Measurements from ENCODE around the gene TMCC1.
A peak's percentile ranks its signal among the peaks of the same experiment; 100 is the strongest.
"Not testable (repeated sequence)": the region's sequence is repeated elsewhere in the genome, so short reads cannot be mapped to it uniquely, and the experiment has no call there.

TMCC1 gene

DNA sequence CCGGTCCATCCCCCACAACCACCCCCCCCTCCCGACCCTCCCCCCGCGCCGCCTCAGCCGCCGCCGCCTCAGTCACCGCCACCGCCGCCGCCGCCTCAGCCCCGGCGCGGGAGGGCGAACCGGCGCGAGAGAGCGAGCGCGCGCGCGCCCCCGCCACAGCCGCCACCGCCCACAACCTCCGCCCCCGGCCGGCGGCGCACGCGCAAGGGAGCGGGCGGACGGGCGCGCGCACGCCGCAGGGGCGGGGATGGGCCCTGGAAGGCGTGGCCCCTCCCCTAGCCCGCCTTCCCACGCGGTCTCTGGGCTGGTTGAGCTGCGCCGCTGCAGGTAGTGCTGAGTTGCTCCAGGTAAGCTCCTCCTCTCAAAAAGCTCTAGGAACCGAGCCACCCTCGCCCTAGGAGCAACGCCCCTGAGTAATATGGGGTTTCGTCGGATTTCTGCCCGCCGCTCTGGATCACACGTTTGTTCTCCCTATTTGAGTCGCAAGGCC is at the start of gene TMCC1:
TSS of gene TMCC1 (minus strand) at position 131 of the 490 bp plus-strand sequence.
- peak; percentile 65 to 79 for DNase-seq (ENCODE audit: low read depth in 2 of 2, low spot score in 1 of 2)

DNA sequence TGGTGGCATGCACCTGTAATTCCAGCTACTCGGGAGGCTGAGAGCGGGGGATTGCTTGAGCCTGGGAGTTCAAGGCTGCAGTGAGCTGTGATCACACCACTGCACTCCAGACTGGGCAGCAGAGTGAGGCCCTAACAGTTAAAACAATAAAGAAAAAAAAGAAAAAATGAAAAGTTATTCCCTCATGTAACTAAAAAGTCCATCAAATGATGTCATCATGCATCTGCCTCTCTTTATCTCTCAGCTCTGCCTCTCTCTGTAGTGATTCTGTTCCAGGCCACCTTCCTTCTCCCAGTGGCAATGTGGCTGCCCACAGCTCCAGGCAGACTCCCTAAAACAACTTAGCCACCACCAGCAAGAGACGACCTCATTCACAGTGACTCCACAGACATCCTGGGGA is 49.5 kb upstream of the TMCC1 start:
- no peak for DNase-seq (ENCODE audit: low read depth in 2 of 2, low spot score in 1 of 2)

DNA sequence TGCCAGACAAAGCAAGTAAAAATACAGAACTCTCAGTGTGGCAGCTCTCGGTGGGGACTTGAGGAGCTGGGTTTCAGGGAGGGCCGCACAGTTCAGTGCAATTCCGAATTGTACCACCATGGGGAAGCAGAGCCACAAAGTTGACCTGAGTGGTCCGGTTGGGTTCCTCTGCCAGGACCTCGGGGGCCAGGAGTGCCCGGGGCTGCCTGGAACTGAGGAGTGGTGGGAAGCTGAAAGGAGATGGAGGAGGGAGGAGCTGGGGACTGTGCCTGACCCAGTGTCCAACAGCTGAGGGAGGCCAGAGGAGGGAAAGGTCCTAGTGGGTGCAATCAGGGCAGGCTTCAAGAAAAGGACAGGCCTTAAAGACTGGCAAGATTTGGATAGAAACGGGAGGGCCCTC is 48.8 kb upstream of the TMCC1 start:
- no peak for DNase-seq (ENCODE audit: low read depth in 2 of 2, low spot score in 1 of 2)

DNA sequence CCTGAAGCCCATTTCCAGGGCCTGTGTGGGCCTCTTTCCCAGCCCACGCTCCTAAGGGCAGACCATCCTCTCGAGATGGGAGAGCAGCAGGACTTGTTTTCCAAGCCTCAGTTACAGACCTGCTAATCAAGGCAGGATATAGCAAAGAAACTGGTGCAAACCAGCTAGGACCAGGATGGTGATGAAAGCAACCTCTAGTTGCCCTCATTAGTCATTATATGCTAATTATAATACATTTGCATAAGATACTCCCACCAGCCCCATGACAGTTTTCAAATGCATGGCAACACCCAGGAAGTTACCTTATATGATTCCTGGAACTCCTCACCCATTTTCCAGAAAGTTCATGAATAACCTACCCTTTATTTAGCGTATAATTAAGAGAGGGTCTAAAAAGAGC is 46.6 kb upstream of the TMCC1 start:
- no peak for DNase-seq (ENCODE audit: low read depth in 2 of 2, low spot score in 1 of 2)

DNA sequence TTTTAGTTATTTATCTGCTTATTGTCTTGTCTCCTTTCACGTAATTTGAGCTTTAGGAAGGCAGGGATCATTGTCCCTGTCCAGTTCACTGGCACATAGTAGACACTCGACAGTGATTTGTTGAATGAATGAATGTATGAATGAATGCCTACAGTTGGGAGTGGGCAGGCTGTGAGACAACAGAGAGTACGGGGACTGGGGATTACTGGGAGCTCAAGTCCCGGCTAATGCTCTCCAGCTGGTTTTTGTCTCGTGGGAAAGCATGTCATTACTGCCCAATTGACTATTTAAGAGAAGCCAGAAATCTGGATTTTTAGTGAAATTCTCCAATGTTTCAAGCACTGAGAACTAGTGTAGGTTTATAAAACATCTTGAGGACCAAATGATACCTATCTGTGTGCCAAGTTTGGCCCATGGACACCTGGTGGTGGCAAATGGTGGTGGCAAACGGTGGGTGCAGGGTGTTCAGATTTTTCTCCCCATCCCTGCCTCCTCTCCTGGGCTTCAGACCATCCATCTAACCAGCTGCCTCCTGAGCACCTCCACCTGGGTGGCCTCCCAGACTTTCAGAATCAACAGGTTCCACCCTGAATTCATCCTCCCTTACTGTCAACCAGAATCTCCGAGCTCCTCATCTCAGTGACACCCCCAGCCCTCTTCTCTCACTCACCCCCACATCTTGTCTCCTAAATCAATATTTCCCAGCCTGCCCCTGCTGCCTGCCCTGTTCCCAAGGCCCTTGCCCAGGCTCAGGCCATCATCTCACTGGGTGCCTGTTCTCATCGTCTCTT is 44.8 kb upstream of the TMCC1 start:
- DNase-seq (ENCODE audit: low read depth in 2 of 2, low spot score in 1 of 2): no peak

DNA sequence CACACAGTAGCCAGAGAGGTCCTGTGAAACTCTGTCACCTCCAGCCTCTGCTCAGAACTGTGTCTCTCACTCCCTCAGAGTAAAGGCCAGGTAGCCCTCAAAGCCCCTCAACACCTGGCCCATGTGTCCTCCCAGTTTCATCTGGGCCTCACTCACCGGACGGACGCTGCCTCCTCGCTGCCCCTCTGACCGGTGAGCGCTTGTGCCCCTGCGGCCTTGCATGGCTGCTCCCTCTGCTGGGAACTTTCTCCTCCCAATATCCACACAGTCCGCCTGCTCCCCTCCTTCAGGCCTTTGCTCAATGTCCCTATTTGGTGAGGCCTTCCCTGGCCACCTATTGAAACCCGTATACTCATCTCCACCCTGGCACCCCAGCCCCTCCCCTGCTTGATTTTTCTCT is 44.2 kb upstream of the TMCC1 start:
- no peak for DNase-seq (ENCODE audit: low read depth in 2 of 2, low spot score in 1 of 2)

DNA sequence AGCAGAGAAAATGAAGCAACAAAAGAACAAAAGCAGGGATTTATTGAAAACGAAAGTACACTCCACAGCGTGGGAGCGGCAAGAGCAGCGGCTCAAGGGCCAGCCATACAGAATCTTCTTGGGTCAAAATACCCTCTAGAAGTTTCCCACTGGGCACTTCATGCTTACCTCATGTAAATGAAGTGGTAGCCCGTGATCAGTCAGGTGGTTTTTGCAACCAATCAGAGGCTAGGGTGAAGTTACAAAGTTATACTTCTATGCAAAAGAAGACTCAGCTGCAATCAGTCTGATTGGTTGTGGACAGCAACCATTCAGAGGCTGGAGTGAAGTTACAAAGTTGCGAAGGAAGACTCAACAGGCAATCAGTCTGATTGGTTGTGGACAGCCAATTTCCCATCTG is 43.2 kb upstream of the TMCC1 start:
- DNase-seq (ENCODE audit: low read depth in 2 of 2, low spot score in 1 of 2): no peak

DNA sequence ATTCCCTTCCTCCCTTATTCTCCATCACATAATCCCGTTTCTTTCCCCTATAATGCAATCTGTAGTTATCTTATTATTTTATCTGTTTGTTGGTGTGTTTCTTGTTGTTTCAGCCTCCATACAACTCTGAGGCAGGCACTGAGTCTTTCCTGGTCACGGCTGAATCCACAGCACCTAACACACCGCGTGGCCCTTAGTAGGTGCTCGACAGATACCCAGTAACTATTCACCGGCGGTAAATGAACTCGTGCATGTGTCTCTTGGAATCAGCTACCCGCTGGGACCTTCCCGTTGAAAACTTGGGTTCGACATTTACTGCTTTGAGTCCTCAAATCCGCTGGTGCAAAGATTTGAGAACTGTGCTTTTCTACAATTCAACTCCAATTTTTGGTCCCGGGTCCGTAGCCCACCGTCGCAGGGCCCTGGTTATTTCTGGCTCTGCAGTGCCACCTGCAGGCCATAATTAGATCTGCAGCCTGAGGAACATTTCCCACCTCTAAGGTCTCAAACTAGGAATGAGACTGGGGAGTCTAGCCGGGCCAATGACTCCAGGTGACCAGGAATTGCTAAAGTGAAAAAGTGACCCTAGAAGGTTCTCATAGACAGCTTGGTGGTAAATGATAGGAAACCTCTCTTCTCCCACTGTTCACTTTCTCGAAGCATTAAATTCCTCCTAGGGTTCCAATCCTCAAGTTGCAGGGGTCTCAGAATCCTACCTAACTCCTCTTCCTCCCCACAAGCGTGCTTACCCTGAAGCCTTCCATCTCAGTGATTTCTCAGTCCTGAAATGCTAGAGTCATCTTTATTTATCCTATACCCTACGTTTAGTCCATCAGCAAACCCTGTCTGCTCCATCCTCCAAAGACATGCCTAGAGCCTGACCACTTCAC is 41.0 kb upstream of the TMCC1 start:
- DNase-seq (ENCODE audit: low read depth in 2 of 2, low spot score in 1 of 2): peak in 1 of 2 donors; percentile 5

DNA sequence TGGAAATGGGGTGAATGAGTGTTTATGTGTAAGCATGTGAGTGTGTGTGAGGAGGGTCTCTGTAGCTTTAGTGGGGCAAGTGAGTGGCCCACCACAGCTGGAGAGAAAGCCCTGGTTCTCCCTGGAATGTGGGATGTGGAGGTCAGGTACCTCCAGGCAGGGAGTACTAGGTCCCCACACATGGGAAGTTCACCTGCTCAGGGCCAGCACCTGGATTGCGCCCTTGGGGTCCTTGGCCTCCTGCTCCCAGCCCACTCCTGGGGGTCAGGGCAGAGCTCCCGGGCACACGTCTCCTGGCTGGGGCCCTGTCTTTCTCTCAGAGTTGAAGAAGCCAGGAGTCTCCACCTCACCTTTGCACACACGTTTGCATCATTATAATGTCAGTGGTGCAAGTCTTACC is 40.0 kb upstream of the TMCC1 start:
- no peak for DNase-seq (ENCODE audit: low read depth in 2 of 2, low spot score in 1 of 2)

DNA sequence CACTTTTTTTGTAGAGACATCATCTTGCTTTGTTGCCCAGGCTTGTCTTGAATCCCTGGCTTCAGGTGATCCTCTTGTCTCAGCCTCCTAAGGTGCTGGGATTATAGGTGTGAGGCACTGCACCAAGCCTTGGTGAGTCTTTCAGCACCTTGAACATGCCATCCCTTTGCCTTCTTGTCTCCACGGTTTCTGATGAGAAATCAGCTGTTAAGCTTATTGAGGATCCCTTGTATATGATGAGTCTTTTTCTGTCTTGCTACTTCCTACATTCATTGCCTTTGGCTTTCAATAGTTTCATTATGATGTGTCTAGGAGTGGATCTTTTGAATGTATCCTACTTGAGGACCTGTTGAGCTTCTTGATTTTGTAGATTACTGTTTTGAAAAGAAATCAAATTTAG is 35.9 kb upstream of the TMCC1 start:
- no peak for DNase-seq (ENCODE audit: low read depth in 2 of 2, low spot score in 1 of 2)

DNA sequence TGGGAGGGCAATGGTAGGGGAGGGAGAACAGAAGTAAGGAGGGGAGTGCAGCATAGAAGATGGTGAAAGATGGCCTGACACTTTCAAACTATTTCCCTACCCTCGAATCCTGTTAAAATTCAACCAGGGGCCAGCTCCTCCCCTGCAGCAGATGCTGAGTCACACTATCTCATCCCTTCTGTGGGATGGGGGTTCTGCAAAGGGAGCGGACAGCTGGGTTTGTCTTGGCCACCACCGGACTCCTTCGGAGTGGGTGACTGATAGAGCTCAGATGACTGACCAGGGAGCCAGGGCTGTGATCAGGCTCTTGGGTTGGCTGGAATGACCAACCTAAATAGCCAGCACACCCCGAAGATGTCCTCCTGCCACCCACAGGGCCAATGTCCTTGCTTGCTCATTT is 33.6 kb upstream of the TMCC1 start:
- no peak for DNase-seq (ENCODE audit: low read depth in 2 of 2, low spot score in 1 of 2)

DNA sequence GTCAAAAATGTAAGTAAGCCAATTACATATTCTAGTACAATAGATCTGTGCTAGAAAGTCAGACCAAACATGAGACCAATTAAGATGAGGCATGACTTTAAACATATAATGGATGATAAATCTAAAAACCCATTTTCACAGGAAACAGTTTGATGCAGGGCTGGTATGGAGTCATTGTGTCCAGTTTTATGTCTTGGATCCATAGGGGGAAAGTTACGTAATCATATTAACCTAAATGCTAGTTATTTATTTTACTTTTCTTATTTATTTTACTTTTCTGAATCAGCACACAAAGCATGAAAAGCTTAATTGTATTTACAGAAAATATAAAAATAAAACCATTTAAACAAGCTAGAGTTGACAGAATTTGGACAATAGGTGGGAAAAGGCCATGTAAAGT is 26.3 kb upstream of the TMCC1 start:
- no peak for DNase-seq (ENCODE audit: low read depth in 2 of 2, low spot score in 1 of 2)

DNA sequence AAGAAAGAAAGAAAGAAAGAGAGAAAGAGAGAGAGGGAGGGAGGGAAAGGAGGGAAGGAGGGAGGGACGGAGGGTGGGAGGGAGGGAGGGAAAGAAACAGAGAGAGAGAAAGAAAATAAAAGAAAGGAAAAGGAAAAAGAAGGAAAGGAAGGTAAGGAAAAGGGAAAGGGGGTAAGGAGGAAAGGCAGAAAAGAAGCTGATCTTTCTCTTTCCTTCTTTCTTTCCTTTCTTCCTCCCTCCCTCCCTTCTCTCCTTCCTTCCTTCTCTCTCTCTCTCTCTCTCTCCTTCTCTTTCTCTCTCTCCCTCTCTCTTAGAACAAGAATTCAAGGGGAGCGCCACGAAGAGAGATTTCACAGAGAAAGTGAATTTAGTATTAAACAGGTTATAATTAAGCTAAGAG is 25.8 kb upstream of the TMCC1 start:
- DNase-seq (ENCODE audit: low read depth in 2 of 2, low spot score in 1 of 2): no peak

DNA sequence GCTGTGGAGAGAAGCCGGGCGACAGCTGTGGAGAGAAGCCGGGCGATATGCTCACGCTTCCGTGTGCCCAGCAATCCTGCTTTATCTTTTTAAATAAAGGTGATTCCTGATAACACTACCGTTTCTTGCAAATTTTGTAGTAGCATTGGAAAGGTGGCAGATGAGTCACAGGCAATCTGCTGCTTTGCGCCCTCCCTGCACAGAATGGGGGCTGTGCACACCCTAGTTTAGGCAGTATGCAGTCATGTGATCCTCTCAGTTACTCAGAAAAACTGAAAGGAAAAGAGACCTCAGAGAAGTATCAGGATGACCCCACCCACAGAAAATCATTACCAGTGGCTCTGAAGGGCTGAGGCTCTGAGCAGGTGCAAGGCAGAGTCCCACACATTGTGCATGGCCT is 24.9 kb upstream of the TMCC1 start:
- no peak for DNase-seq (ENCODE audit: low read depth in 2 of 2, low spot score in 1 of 2)

DNA sequence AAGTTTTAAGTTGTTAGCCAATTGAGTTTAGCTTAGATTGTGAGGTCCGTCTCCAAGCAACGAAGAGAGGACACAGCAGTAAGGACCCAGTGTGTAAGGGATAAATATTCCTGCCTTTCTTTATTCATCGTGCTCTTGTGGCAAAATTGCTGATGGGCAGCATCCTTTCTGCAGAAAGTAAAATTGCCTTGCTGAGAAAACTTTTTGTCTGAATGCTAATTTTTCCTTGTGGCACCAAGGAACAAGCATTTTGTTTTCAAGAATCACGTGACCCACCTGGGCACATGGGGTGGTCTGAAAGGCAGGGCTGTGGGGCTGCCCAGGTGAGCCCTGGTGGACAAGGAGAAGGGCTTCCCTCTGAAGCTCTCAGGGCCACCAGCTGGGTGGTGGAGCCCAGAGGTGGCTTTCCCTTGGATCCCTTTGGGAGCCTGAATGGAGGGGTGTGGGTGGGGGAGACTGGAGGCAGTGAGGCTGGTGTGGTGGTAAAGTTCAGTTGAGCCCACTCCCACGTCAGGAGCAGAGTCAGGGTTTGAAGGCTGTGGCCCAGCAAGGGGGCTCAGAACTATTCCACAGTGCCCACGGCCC is 24.0 kb upstream of the TMCC1 start:
- no peak for DNase-seq (ENCODE audit: low read depth in 2 of 2, low spot score in 1 of 2)

DNA sequence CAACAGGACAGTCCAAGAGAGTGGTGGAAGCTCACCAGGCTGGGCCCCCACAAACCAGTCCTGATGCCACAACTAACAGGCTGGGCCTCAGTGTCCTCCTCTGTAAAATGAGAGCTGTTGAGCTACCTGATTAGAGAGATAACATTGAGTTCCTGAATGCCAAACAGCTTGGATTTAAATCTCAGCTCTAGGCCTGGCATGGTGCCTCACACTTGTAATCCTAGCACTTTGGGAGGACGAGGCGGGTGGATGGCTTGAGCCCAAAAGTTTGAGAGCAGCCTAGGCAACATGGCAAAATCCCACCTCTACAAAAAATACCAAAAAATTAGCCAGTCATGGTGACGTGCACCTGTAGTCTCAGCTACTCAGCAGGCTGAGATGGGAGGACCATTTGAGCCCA is 20.1 kb upstream of the TMCC1 start:
- DNase-seq (ENCODE audit: low read depth in 2 of 2, low spot score in 1 of 2): no peak

DNA sequence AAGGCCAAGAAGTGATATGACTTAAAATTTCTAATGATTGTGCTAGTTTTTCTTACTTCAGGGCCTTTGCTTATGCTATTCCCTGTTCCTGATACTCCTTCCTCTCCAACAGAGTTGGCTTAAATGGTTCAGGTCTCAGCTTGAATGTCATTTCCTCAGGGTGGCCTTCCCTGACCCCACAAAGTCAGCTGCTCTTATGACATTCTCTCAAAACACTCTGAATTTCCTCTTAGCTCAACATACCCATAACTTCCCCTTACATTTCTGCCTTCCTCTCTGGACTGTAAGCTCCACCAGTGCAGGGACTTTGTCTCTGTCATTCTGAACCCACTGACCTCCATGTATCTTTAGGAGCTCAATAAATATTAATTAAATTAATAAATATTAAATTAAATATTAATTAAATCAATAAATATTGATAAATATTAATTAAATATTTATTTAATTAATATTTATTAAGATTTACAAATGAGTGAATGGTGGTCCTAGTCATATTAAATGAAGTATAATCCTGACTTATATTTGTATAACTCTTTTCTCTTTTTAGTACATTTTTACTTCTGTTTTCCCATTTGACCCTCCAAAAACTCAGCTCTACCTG is 17.9 kb upstream of the TMCC1 start:
- DNase-seq (ENCODE audit: low read depth in 2 of 2, low spot score in 1 of 2): no peak

DNA sequence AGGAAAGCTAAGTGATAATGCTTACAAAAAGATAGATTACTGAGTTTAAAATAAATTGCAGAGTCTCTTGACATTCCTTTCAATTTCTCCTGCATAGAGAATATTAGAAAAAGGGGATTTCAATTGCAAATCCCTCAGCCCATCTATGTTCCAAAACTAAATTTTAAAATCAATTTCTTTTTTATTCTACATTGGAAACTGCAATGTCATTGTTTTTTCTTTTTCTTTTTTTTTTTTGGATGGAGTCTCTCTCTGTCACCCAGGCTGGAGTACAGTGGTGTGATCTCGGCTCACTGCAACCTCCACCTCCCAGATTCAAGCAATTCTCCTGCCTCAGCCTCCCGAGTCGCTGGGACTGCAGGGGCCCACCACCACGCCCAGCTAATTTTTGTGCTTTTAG is 15.7 kb upstream of the TMCC1 start:
- not testable (repeated sequence) for DNase-seq (ENCODE audit: low read depth in 2 of 2, low spot score in 1 of 2)

DNA sequence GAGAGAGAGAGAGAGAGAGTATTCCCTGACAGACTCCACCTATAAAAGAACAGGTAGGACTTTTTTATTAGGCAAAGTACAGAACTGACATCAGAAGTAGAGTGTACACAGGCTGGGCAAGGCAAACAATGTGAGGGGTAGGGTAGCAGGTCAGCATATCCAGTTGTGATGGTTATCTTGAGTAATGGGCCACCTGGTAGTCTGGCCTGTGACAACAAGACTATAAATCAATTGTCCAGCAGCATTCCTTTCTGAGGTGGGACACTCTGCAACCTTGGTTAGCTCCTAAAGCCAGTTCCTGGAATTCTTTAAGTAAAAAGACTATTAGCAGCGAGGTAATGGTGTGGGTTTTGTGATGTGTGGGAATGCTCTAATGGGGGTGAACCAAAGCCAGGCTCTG is 14.9 kb upstream of the TMCC1 start:
- no peak for DNase-seq (ENCODE audit: low read depth in 2 of 2, low spot score in 1 of 2)

DNA sequence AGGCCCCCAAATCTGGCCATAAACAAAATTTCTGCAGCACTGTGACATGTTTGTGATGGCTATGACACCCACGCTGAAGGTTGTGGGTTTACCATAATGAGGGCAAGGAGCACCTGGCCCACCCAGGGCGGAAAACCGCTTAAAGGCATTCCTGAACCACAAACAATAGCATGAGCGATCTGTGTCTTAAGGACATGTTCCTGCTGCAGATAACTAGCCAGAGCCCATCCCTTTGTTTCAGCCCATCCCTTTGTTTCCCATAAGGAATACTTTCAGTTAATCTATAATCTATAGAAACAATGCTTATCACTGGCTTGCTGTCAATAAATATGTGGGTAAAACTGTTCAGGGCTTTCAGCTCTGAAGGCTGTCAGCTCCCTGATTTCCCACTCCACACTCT is 7.8 kb upstream of the TMCC1 start:
- not testable (repeated sequence) for DNase-seq (ENCODE audit: low read depth in 2 of 2, low spot score in 1 of 2)

DNA sequence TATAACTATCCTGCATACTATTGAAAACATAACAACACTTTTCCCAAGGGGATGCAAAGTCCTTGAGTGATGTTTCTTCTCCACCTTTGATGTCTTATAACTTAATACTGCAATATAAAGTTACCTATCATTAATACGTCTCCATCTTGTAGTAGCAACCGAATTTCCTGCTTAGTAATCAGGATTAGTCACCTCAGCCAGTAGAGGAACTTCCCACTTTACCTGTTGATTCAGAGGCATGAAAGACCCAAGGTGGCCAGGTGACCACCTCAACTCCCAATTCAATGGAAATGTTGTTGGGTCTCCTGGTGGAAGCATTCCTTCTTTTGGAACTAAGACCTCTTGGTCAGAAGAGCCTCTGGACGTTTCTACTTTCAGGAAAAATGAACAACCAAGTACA is 3.5 kb upstream of the TMCC1 start:
- DNase-seq (ENCODE audit: low read depth in 2 of 2, low spot score in 1 of 2): no peak
